GM12875 (cell line): ENCODE data around the gene ZFYVE27.

Source experiments
- H3K4me3 ChIP-seq: one replicate; pipeline ENCODE4 v1.5.1; 2011; ENCODE audit warnings: low read depth, low read length, control low read depth
- CTCF ChIP-seq: IDR thresholded peaks from 2 replicates; pipeline ENCODE4 v1.5.1; 2011; ENCODE audit warnings: low read depth, mild to moderate bottlenecking, control low read depth, inconsistent platforms, low read length, moderate library complexity, borderline replicate concordance; ENCODE audit not compliant: insufficient read depth

ZFYVE27 gene

GRCh38 chr10:97718178-97718577, 18.8 kb upstream of the ZFYVE27 start:
- no peak overlapping the region for H3K4me3 ChIP-seq
- no peak for TF ChIP-seq CTCF

GRCh38 chr10:97718659-97719142, 18.2 kb upstream of the ZFYVE27 start:
- H3K4me3 ChIP-seq = no peak overlapping the region
- TF ChIP-seq CTCF = no peak

- TF ChIP-seq CTCF = no peak
- H3K4me3 ChIP-seq = no peak overlapping the region
Observed at GRCh38 chr10:97719602-97720001, 17.3 kb upstream of the ZFYVE27 start.

- no peak overlapping the region for H3K4me3 ChIP-seq
- no peak for TF ChIP-seq CTCF
Observed at GRCh38 chr10:97721871-97722780, 14.8 kb upstream of the ZFYVE27 start.

- no peak overlapping the region for H3K4me3 ChIP-seq
- no peak for TF ChIP-seq CTCF
Observed at GRCh38 chr10:97723001-97723400, 13.9 kb upstream of the ZFYVE27 start.

- H3K4me3 ChIP-seq = no peak overlapping the region
- no peak for TF ChIP-seq CTCF
Observed at GRCh38 chr10:97724341-97724941, 12.5 kb upstream of the ZFYVE27 start.

GRCh38 chr10:97726636-97727178, 10.2 kb upstream of the ZFYVE27 start:
- no peak overlapping the region for H3K4me3 ChIP-seq
- TF ChIP-seq CTCF = no peak
